ENCODE measurements around the gene ACSM2B.

- no peak for TF ChIP-seq TARDBP (IDR thresholded peaks at IDR 0.05)
- no peak for TF ChIP-seq ELF4 (IDR thresholded peaks at IDR 0.05)
- no peak for TF ChIP-seq FOXA1 (IDR thresholded peaks at IDR 0.05)
- no peak for TF ChIP-seq SP1 (IDR thresholded peaks at IDR 0.05)
- TF ChIP-seq BHLHE40 (IDR thresholded peaks at IDR 0.05; ENCODE audit: borderline replicate concordance): no peak
- TF ChIP-seq, protein P1, sequence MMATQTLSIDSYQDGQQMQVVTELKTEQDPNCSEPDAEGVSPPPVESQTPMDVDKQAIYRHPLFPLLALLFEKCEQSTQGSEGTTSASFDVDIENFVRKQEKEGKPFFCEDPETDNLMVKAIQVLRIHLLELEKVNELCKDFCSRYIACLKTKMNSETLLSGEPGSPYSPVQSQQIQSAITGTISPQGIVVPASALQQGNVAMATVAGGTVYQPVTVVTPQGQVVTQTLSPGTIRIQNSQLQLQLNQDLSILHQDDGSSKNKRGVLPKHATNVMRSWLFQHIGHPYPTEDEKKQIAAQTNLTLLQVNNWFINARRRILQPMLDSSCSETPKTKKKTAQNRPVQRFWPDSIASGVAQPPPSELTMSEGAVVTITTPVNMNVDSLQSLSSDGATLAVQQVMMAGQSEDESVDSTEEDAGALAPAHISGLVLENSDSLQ (IDR thresholded peaks at IDR 0.05): no peak
- no peak for TF ChIP-seq CTBP1 (IDR thresholded peaks at IDR 0.05; ENCODE audit: borderline replicate concordance)
- no peak for TF ChIP-seq ARNT (IDR thresholded peaks at IDR 0.05)
Observed at GRCh38 chr16:20507280-20507679, 68.9 kb downstream of the ACSM2B start.
